HepG2 (cell line): Measurements from ENCODE around the gene CABP5. TPM values are rescaled to one million over a fixed set of nuclear protein-coding genes. Genes with fewer than 3 reads are reported as not detected.

ENCODE experiments used
- ATAC-seq: fragments of 200-7000 bp; cut with Tn5 transposase; 3 replicates; pipeline ENCODE4 v1.9.1; 2020; ENCODE audit warnings: mild to moderate bottlenecking, moderate library complexity
- BruUV-seq: library from RNA; stranded (reverse); fragments of 400-500 nt; replicated peaks from 2 replicates; lab custom pipeline; 2021; lab: Mats Ljungman, UMichigan
- CTCF ChIA-PET: fragments of 300-600 bp; formaldehyde crosslinking; extraction: SDS; loops from one replicate; lab custom pipeline; 2021; ENCODE audit warnings: low total read pairs, inconsistent platforms, low intra/inter-chr PET ratio; lab: Yijun Ruan, JAX
- POLR2A ChIA-PET: fragments of 350-600 bp; sonication (Branson Sonifier 250); formaldehyde crosslinking; loops from one replicate; lab custom pipeline; 2020; ENCODE audit warnings: antibody characterized with exemption, inconsistent platforms; lab: Yijun Ruan, JAX
- DNase-seq: peaks from one replicate; pipeline ENCODE4 v3.0.0-alpha.2; 2015; ENCODE audit warnings: low spot score
- FAIRE-seq: peaks from 3 replicates; lab custom pipeline; 2011; peaks lifted over from hg19 to GRCh38; lab: Jason Lieb, UNC
- H2AFZ ChIP-seq: one replicate; pipeline ENCODE4 v1.6.1; 2011; ENCODE audit warnings: low read length, inconsistent platforms
- H3K27ac ChIP-seq: fragments of 300-600 bp; 3 replicates; pipeline ENCODE4 v1.8.0; 2011; ENCODE audit warnings: mixed run types, mild to moderate bottlenecking, mixed read lengths, low read length, inconsistent platforms; ENCODE audit not compliant: insufficient read depth; ENCODE audit errors: extremely low read length
- H3K27me3 ChIP-seq, 2 experiments: fragments of 200-600 bp in 1 of 2; 2 replicates in 1 of 2; 3 replicates in 1 of 2; pipeline versions ENCODE4 v1.6.0 to v1.8.0; 2011; ENCODE audit warnings: low read length in 2 of 2, mild to moderate bottlenecking in 2 of 2, moderate library complexity in 2 of 2, inconsistent platforms in 1 of 2; ENCODE audit not compliant: insufficient read depth in 2 of 2, control insufficient read depth in 1 of 2
- H3K36me3 ChIP-seq, 2 experiments: fragments of 200-600 bp in 1 of 2; replicated peaks in 1 of 2; 2 replicates in 1 of 2; 3 replicates in 1 of 2; pipeline versions ENCODE4 v1.5.1 to v1.8.0; 2011; ENCODE audit warnings: low read length in 2 of 2, inconsistent platforms in 1 of 2; ENCODE audit not compliant: insufficient read depth in 2 of 2, control insufficient read depth in 1 of 2
- H3K4me1 ChIP-seq: 2 replicates; pipeline ENCODE4 v1.5.1; 2012; ENCODE audit warnings: low read length, inconsistent platforms; ENCODE audit not compliant: insufficient read depth
- H3K4me2 ChIP-seq: 2 replicates; pipeline ENCODE4 v1.6.0; 2011; ENCODE audit warnings: low read depth, low read length, inconsistent platforms
- H3K4me3 ChIP-seq, 3 experiments: fragments of 200-600 bp in 1 of 3; sonication (generic), shearing (Covaris generic) in 1 of 3; replicated peaks in 1 of 3; 2 replicates each; pipeline ENCODE4 v1.5.1; 2011 to 2016; ENCODE audit warnings: low read length in 3 of 3, inconsistent platforms in 2 of 3, low read depth in 2 of 3, mild to moderate bottlenecking in 2 of 3, control low read depth in 1 of 3, mixed read lengths in 1 of 3; ENCODE audit not compliant: insufficient read depth in 1 of 3
- H3K79me2 ChIP-seq: one replicate; pipeline ENCODE4 v1.6.1; 2011; ENCODE audit warnings: low read length, inconsistent platforms; ENCODE audit not compliant: insufficient read depth
- H3K9ac ChIP-seq: 2 replicates; pipeline ENCODE4 v1.6.0; 2011; ENCODE audit warnings: mild to moderate bottlenecking, low read depth, low read length, inconsistent platforms; ENCODE audit not compliant: insufficient read depth
- H3K9me3 ChIP-seq: 2 replicates; pipeline ENCODE4 v1.5.1; 2012; ENCODE audit warnings: mild to moderate bottlenecking, low read length
- H4K20me1 ChIP-seq: 2 replicates; pipeline ENCODE4 v1.6.0; 2011; ENCODE audit warnings: inconsistent platforms, mild to moderate bottlenecking, low read length, moderate library complexity; ENCODE audit not compliant: insufficient read depth
- ATRX ChIP-seq: sonication (generic); formaldehyde crosslinking; IDR thresholded peaks from 2 replicates; pipeline ENCODE4 v1.4.0; 2020; ENCODE audit warnings: missing genetic modification reagents, borderline replicate concordance
- MED13 ChIP-seq: sonication (generic); formaldehyde crosslinking; IDR thresholded peaks from 2 replicates; pipeline ENCODE4 v1.5.0; 2020; ENCODE audit warnings: missing genetic modification reagents
- NFYC ChIP-seq: IDR thresholded peaks from 2 replicates; pipeline ENCODE4 v1.6.1; 2016; ENCODE audit warnings: missing genetic modification reagents, missing compliant biosample characterization
- PHB2 ChIP-seq: fragments of 450-650 bp; IDR thresholded peaks from 2 replicates; pipeline ENCODE4 v1.6.1; 2018; ENCODE audit not compliant: partially characterized antibody
- RELA ChIP-seq: sonication (generic); formaldehyde crosslinking; IDR thresholded peaks from 2 replicates; pipeline ENCODE4 v1.4.0; 2020; ENCODE audit warnings: missing genetic modification reagents
- ZBTB4 ChIP-seq: sonication (generic); formaldehyde crosslinking; IDR thresholded peaks from 2 replicates; pipeline ENCODE4 v1.4.0; 2020; ENCODE audit warnings: missing genetic modification reagents, mild to moderate bottlenecking, borderline replicate concordance
- ZNF143 ChIP-seq: sonication (generic); formaldehyde crosslinking; IDR thresholded peaks from 2 replicates; pipeline ENCODE4 v1.4.0; 2020; ENCODE audit warnings: missing genetic modification reagents
- ZNF180 ChIP-seq: sonication (generic); formaldehyde crosslinking; IDR thresholded peaks from 2 replicates; pipeline ENCODE4 v1.4.0; 2020; ENCODE audit warnings: low read depth, missing genetic modification reagents, borderline replicate concordance
- ZNF354B ChIP-seq: sonication (generic); formaldehyde crosslinking; IDR thresholded peaks from 2 replicates; pipeline ENCODE4 v1.8.0; 2022; ENCODE audit warnings: mild to moderate bottlenecking, missing genetic modification reagents
- ZNF510 ChIP-seq: sonication (generic); formaldehyde crosslinking; IDR thresholded peaks from 2 replicates; pipeline ENCODE4 v1.4.0; 2020; ENCODE audit warnings: low read depth, mild to moderate bottlenecking, missing genetic modification reagents
- ZNF567 ChIP-seq: sonication (generic); formaldehyde crosslinking; IDR thresholded peaks from 2 replicates; pipeline ENCODE4 v1.8.1; 2023; ENCODE audit warnings: mild to moderate bottlenecking, missing genetic modification reagents, borderline replicate concordance
- ZNF790 ChIP-seq: sonication (generic); formaldehyde crosslinking; IDR thresholded peaks from 2 replicates; pipeline ENCODE4 v1.8.0; 2022; ENCODE audit warnings: missing genetic modification reagents, mild to moderate bottlenecking, borderline replicate concordance
- ZZZ3 ChIP-seq: sonication (generic); formaldehyde crosslinking; IDR thresholded peaks from 2 replicates; pipeline ENCODE4 v1.4.0; 2020; ENCODE audit warnings: missing genetic modification reagents, mild to moderate bottlenecking, borderline replicate concordance
- WGBS: methylation state at CpG from one replicate; pipeline ENCODE4 v1.1.6; 2017; ENCODE audit warnings: low lambda C conversion rate; 5-methylcytosine and 5-hydroxymethylcytosine counted together
- in situ Hi-C: cut with HindIII; loops from 2 replicates; pipeline ENCODE4 v1.10.0; 2017; ENCODE audit warnings: low pct_unique_long_range_greater_than_20kb; ENCODE audit not compliant: extremely low pct_ligation_motif_present
- intact Hi-C: fragments of 100-400 bp; cut with micrococcal nuclease; formaldehyde crosslinking; loops from one replicate; pipeline ENCODE4 v1.10.0; 2022; ENCODE audit not compliant: unreplicated experiment
- polyA plus RNA-seq, 8 experiments: library from polyadenylated mRNA; depleted of rRNA in 3 of 8; stranded (reverse) in 7 of 8; unstranded in 1 of 8; fragments of >200 nt; fragmentation: Illumina TruSeq in 4 of 8; extraction: Trizol in 4 of 8; gene quantifications; 2 replicates each; pipeline versions ENCODE4 v1.2.1 to v1.2.3, GENCODE V29; 2011 to 2016; ENCODE audit warnings: low read depth in 4 of 8, missing spikeins in 1 of 8, mixed read lengths in 1 of 8; ENCODE audit not compliant: insufficient read depth in 1 of 8
- total RNA-seq, 5 experiments: library from RNA; depleted of rRNA; stranded (reverse); fragments of >200 nt; fragmentation: Illumina TruSeq; extraction: Trizol; gene quantifications; 2 replicates each; pipeline ENCODE4 v1.2.3, GENCODE V29; 2016; ENCODE audit warnings: low read depth in 1 of 5
- TF ChIP-seq, protein P1 (sequence below): sonication (generic); formaldehyde crosslinking; IDR thresholded peaks from 2 replicates; pipeline ENCODE4 v1.5.0; 2020; ENCODE audit warnings: mild to moderate bottlenecking, missing genetic modification reagents
- TF ChIP-seq, protein P2 (sequence below): sonication (generic); formaldehyde crosslinking; IDR thresholded peaks from 2 replicates; pipeline ENCODE4 v1.8.1; 2023; ENCODE audit warnings: mild to moderate bottlenecking, missing genetic modification reagents
- TF ChIP-seq, protein P3 (sequence below): sonication (generic); formaldehyde crosslinking; IDR thresholded peaks from 2 replicates; pipeline ENCODE4 v1.4.0; 2020; ENCODE audit warnings: missing genetic modification reagents

Gene CABP5
- total and polyA plus RNA-seq, 2 of the 13 experiments (the other 11 are each of a cell fraction or from before 2014, with no cell fraction given) = not detected

DNA sequence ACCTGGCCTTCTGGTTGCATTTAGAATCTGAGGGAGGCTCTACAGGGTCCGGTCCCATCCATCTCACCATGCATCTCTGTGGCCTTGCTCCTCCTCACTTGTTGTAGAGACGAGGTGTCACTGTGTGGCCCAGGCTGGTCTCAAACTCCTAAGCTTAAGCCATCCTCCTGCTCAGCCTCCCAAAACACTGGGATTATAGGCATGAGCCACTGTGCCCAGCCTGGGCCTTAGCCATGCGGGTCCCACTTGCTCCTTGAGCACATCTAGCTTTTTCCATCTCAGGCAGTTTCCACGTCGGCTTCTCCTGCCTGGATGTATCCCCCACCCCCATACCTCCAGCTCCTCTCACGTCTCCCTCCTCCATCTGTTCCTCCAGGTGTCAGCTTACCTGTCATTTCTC is 39.6 kb downstream of the CABP5 start:
- no peak overlapping the region for H3K9ac ChIP-seq
- H3K9me3 ChIP-seq = 0 out of 2 replicates have a peak, but pooled peaks cover 4% of the 10 kb centered on the region
- H3K27ac ChIP-seq = no peak overlapping the region
- ChIA-PET POLR2A (no interaction called here), CTCF (no interaction called here)
- H3K27me3 ChIP-seq = no peaks in the 10 kb centered on the region; a peak in 1 of 5 replicates
- H3K4me1 ChIP-seq = no peaks in the 10 kb centered on the region
- H3K36me3 ChIP-seq = no peaks in the 10 kb centered on the region
- BruUV-seq = no TSS peak
- no peak overlapping the region for H3K4me3 ChIP-seq
- TF ChIP-seq, protein P1, sequence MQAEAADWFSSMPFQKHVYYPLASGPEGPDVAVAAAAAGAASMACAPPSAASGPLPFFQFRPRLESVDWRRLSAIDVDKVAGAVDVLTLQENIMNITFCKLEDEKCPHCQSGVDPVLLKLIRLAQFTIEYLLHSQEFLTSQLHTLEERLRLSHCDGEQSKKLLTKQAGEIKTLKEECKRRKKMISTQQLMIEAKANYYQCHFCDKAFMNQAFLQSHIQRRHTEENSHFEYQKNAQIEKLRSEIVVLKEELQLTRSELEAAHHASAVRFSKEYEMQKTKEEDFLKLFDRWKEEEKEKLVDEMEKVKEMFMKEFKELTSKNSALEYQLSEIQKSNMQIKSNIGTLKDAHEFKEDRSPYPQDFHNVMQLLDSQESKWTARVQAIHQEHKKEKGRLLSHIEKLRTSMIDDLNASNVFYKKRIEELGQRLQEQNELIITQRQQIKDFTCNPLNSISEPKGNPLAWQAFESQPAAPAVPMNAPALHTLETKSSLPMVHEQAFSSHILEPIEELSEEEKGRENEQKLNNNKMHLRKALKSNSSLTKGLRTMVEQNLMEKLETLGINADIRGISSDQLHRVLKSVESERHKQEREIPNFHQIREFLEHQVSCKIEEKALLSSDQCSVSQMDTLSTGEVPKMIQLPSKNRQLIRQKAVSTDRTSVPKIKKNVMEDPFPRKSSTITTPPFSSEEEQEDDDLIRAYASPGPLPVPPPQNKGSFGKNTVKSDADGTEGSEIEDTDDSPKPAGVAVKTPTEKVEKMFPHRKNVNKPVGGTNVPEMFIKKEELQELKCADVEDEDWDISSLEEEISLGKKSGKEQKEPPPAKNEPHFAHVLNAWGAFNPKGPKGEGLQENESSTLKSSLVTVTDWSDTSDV (CRISPR knock-in tag) = no peak
- TF ChIP-seq MED13 (CRISPR knock-in tag) (no peak), ZNF180 (CRISPR knock-in tag) (no peak), ZNF143 (CRISPR knock-in tag) (no peak), ZNF790 (CRISPR knock-in tag) (no peak), ATRX (CRISPR knock-in tag) (no peak), ZNF567 (CRISPR knock-in tag) (no peak), ZBTB4 (CRISPR knock-in tag) (no peak), PHB2 (no peak), ZZZ3 (CRISPR knock-in tag) (no peak), RELA (no peak), ZNF354B (CRISPR knock-in tag) (no peak), ZNF510 (CRISPR knock-in tag) (no peak), NFYC (CRISPR knock-in tag) (no peak)
- TF ChIP-seq, protein P2, sequence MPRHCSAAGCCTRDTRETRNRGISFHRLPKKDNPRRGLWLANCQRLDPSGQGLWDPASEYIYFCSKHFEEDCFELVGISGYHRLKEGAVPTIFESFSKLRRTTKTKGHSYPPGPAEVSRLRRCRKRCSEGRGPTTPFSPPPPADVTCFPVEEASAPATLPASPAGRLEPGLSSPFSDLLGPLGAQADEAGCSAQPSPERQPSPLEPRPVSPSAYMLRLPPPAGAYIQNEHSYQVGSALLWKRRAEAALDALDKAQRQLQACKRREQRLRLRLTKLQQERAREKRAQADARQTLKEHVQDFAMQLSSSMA = no peak
- TF ChIP-seq, protein P3, sequence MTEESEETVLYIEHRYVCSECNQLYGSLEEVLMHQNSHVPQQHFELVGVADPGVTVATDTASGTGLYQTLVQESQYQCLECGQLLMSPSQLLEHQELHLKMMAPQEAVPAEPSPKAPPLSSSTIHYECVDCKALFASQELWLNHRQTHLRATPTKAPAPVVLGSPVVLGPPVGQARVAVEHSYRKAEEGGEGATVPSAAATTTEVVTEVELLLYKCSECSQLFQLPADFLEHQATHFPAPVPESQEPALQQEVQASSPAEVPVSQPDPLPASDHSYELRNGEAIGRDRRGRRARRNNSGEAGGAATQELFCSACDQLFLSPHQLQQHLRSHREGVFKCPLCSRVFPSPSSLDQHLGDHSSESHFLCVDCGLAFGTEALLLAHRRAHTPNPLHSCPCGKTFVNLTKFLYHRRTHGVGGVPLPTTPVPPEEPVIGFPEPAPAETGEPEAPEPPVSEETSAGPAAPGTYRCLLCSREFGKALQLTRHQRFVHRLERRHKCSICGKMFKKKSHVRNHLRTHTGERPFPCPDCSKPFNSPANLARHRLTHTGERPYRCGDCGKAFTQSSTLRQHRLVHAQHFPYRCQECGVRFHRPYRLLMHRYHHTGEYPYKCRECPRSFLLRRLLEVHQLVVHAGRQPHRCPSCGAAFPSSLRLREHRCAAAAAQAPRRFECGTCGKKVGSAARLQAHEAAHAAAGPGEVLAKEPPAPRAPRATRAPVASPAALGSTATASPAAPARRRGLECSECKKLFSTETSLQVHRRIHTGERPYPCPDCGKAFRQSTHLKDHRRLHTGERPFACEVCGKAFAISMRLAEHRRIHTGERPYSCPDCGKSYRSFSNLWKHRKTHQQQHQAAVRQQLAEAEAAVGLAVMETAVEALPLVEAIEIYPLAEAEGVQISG (CRISPR knock-in tag) = no peak
- intact Hi-C loops = no loop called here
- ATAC-seq (no peak), DNase-seq (no peak), FAIRE-seq (no peak)
- H4K20me1 ChIP-seq = no peaks in the 10 kb centered on the region
- 44% methylated on average over 5 of the region's 6 CpGs for WGBS
- no peaks in the 10 kb centered on the region for H3K79me2 ChIP-seq
- H2AFZ ChIP-seq = no peak overlapping the region
- in situ Hi-C loops = no loop called here
- H3K4me2 ChIP-seq = no peak overlapping the region
